Renal pelvis (tissue), 4 donors: ENCODE measurements around the gene GIPC3. TPM values are rescaled to one million over a fixed set of nuclear protein-coding genes. Genes with fewer than 3 reads are reported as not detected.

ENCODE experiments used
- DNase-seq: peaks from one replicate; pipeline ENCODE4 v3.0.0-alpha.2; 2013
- polyA plus RNA-seq, 3 donors: library from polyadenylated mRNA; unstranded; fragments of 120-200 nt; gene quantifications; one replicate each; pipeline ENCODE4 v1.2.1, GENCODE V29; 2013; ENCODE audit not compliant: insufficient read length in 3 of 3

Gene GIPC3
- polyA plus RNA-seq, 3 donors: 3.1 to 4.0 (median 3.4) TPM

DNA sequence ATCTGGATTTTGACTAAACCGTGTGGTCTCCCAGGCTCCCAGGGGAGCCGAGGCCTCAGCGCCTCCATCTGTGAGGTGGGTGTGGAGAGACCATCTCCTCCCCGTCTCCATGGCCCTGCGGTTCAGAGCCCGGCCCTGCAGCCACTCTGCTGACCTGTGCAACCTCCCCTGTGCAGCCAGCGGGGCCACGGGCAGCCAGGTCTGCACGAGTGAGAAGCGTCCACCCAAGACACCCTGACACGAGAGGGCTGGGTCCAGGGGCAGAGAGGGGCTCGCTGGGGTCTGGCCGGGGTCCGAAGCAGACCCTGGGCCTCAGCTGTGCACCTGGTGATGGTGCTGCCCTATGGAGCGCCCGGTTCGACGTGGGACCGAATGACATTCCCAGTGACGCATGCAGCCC, 51.7 kb downstream of the GIPC3 start:
- no peak for DNase-seq

DNA sequence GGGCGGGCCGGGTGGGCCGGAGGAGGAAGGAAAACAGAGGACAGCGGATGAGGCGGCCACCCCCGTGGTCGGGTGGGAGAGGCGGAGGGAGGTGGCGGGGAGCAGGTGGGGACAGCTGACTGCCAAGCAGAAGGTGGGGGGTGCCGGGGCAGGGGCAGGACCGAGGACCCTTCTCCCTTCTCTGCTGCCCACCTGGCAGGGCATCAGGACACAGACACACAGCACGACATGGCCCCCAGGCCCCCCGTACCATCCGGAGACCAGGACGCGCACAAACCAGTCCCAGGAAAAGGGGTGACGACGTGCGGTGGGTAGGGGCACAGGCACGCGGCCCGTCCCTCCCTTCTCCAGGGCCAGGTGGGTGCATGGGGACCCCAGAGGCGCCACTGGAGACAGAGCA, 52.3 kb downstream of the GIPC3 start:
- no peak for DNase-seq

DNA sequence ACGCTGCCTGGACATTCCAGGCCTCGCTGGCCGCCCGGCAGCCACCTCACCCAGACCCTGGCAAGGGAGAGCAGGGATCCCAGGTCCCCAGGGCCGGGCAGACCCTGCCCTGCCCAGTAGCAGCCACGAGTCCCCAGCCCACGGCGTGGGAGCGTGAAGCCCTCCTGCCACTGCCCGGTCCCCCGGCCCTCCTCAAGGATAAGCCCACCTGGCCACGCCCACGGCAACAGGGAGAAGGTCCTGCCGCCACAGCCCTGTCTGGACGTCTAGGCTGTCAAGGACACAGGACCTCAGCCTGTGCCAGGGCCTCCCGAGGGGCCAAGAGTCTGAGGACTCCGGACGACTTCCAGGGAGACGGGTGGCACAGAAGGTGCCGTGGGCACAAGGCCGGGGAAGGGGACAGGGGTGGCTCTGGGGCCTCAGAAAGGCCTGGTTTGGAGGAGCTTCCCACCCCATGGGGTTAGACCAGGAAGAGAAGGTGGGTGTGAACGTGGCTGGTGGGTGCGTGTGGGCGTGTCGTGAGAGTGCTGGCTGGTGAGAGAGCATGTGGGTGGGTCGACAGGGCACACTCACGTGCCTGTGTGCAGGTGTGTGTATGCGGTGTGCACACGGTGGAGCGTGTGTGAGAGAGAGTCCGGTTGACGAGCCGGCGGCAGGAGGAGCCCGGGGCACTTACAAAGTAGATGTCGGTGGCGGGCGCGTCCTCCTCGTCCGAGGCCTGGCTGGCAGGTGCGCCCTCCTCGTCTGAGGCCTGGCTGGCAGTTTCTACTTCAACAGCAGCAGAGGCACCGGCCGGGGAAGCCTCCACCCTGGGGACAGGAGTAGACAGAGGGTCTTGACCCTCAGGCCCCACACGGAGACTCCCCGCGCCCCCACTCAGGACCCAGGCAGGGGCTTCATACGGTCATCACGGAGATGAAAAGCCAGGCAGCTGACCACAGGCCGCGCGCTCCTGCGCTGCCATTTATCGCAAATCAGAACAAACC, 53.2 kb downstream of the GIPC3 start:
- no peak for DNase-seq

DNA sequence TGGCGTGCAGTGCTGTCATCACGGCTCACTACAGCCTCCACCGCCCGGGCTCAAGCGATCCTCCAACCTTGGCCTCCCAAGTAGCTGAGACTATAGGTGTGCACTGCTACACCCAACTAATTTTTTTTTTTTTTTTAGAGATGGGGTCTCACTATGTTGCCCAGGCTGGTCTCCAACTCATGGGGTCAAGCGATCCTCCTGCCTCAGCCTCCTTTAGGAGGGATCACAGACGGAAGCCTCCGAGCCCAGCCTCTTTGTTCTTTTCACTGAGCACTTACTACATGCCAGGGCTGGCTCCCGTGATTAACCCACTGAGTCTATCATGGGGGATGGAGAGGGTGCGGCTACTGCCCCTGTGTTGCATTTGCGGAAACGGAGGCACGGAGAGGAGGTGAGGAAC, 54.2 kb downstream of the GIPC3 start:
- no peak for DNase-seq

DNA sequence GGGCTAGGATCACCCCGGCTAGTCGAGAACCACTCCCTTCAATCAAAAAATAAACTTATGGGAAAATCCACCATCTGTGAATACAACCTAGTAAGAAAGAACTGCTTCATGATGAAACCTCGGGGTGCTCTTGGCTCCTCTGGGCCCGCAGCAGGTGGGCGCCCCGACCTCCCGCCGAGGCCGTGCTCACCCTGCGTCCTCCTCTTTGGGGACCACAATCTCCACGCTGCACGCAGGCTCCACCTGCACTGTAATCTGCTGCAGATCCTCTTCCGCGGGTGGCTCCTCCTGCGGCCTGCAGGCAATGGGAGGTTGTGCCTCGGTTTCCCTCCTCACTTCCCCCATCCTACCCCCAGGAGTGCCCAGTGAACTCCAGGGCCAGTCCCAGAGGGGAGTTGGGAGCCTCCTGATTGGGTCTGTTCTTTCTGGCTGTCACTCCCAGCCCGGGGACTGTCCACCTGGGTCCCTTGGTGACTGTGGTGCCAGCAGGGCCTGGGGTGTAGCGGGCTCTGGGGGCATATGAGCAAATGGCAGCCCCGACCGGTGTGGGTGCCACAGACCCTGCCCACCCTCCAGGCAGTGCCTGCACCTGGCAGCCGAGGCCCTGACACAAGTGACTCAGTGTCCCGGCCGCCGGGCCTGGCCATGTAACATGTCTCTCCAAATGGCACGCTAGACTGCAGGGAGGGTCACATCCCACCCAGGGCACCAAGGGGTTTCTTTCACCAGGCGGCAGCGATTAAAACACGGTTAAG, 56.4 kb downstream of the GIPC3 start:
- no peak for DNase-seq

DNA sequence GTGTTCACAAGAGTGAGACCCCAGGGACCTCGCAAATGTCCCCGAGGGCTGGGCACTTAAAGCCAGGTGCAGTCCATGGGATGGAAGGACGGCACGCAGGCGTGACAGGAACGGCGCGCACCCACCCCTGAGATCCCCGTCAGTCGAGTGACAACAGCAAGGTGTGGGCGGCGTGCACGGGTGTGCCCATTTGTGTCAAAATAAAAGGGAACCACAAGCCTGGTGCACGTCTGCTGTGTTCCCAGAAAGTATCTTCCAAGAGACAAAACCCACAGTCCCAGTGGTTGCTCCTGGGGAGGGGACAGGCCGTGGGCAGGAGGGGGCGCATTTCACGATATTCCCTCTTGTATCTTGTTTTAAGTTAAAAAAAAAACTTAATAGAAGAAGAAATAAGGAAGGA, 57.0 kb downstream of the GIPC3 start:
- DNase-seq: no peak

Other genes with a start within 250 kb of the GIPC3 start
- 10 to 100 TPM; 25.2 to 26.2 (median 26.2) TPM for gene NFIC, start 218.9 kb upstream of the GIPC3 start, polyA plus RNA-seq
- gene SMIM24, start 105.0 kb upstream of the GIPC3 start, polyA plus RNA-seq: 100 to 1,000 TPM; 514 to 578 (median 532) TPM
- under 1 TPM; 0.47 to 0.84 (median 0.53) TPM for gene SMIM44, start 102.0 kb upstream of the GIPC3 start, polyA plus RNA-seq
- gene DOHH, start 84.8 kb upstream of the GIPC3 start, polyA plus RNA-seq: 10 to 100 TPM in 2 of 3 donors, 1 to 10 TPM in 1; 9.6 to 13.0 (median 11.5) TPM
- 10 to 100 TPM; 47.3 to 67.5 (median 56.9) TPM for gene FZR1, start 79.2 kb upstream of the GIPC3 start, polyA plus RNA-seq
- gene TEKTIP1, start 46.3 kb upstream of the GIPC3 start, polyA plus RNA-seq: 10 to 100 TPM in 2 of 3 donors, 1 to 10 TPM in 1; 6.8 to 11.1 (median 10.3) TPM
- 10 to 100 TPM; 61.1 to 79.0 (median 76.0) TPM for gene MFSD12, start 27.9 kb upstream of the GIPC3 start, polyA plus RNA-seq
- 10 to 100 TPM; 86.9 to 95.0 (median 93.9) TPM for gene HMG20B, start 12.5 kb upstream of the GIPC3 start, polyA plus RNA-seq
- 1 to 10 TPM; 3.8 TPM for gene TBXA2R, start 21.4 kb downstream of the GIPC3 start, polyA plus RNA-seq
- 10 to 100 TPM; 27.4 to 30.2 (median 30.0) TPM for gene CACTIN, start 41.3 kb downstream of the GIPC3 start, polyA plus RNA-seq
- 10 to 100 TPM; 29.0 to 32.7 (median 31.2) TPM for gene PIP5K1C, start 115.0 kb downstream of the GIPC3 start, polyA plus RNA-seq
- 10 to 100 TPM; 12.1 to 14.5 (median 12.7) TPM for gene TJP3, start 122.9 kb downstream of the GIPC3 start, polyA plus RNA-seq
- 10 to 100 TPM; 19.9 to 23.9 (median 20.4) TPM for gene APBA3, start 176.2 kb downstream of the GIPC3 start, polyA plus RNA-seq
- 10 to 100 TPM; 37.8 to 48.6 (median 39.3) TPM for gene MRPL54, start 177.2 kb downstream of the GIPC3 start, polyA plus RNA-seq
- not detected for gene RAX2, start 186.8 kb downstream of the GIPC3 start, polyA plus RNA-seq
- gene MATK, start 200.9 kb downstream of the GIPC3 start, polyA plus RNA-seq: 1 to 10 TPM; 1.6 to 2.4 (median 2.0) TPM